HepG2 (cell line): ENCODE data around the gene LRRC42. TPM values are rescaled to one million over a fixed set of nuclear protein-coding genes. Genes with fewer than 3 reads are reported as not detected.
A peak's percentile ranks its signal among the peaks of the same experiment; 100 is the strongest.

Experiments
- ATAC-seq: fragments of 200-7000 bp; cut with Tn5 transposase; 3 replicates; pipeline ENCODE4 v1.9.1; 2020; ENCODE audit warnings: mild to moderate bottlenecking, moderate library complexity
- BruUV-seq: library from RNA; stranded (reverse); fragments of 400-500 nt; replicated peaks from 2 replicates; lab custom pipeline; 2021; lab: Mats Ljungman, UMichigan
- CTCF ChIA-PET: fragments of 300-600 bp; formaldehyde crosslinking; extraction: SDS; loops from one replicate; lab custom pipeline; 2021; ENCODE audit warnings: low total read pairs, inconsistent platforms, low intra/inter-chr PET ratio; lab: Yijun Ruan, JAX
- POLR2A ChIA-PET: fragments of 350-600 bp; sonication (Branson Sonifier 250); formaldehyde crosslinking; loops from one replicate; lab custom pipeline; 2020; ENCODE audit warnings: antibody characterized with exemption, inconsistent platforms; lab: Yijun Ruan, JAX
- DNase-seq: peaks from one replicate; pipeline ENCODE4 v3.0.0-alpha.2; 2015; ENCODE audit warnings: low spot score
- FAIRE-seq: peaks from 3 replicates; lab custom pipeline; 2011; peaks lifted over from hg19 to GRCh38; lab: Jason Lieb, UNC
- H2AFZ ChIP-seq: one replicate; pipeline ENCODE4 v1.6.1; 2011; ENCODE audit warnings: low read length, inconsistent platforms
- H3K27ac ChIP-seq: fragments of 300-600 bp; 3 replicates; pipeline ENCODE4 v1.8.0; 2011; ENCODE audit warnings: mixed run types, mild to moderate bottlenecking, mixed read lengths, low read length, inconsistent platforms; ENCODE audit not compliant: insufficient read depth; ENCODE audit errors: extremely low read length
- H3K27me3 ChIP-seq, 2 experiments: fragments of 200-600 bp in 1 of 2; 2 replicates in 1 of 2; 3 replicates in 1 of 2; pipeline versions ENCODE4 v1.6.0 to v1.8.0; 2011; ENCODE audit warnings: low read length in 2 of 2, mild to moderate bottlenecking in 2 of 2, moderate library complexity in 2 of 2, inconsistent platforms in 1 of 2; ENCODE audit not compliant: insufficient read depth in 2 of 2, control insufficient read depth in 1 of 2
- H3K36me3 ChIP-seq, 2 experiments: fragments of 200-600 bp in 1 of 2; replicated peaks in 1 of 2; 2 replicates in 1 of 2; 3 replicates in 1 of 2; pipeline versions ENCODE4 v1.5.1 to v1.8.0; 2011; ENCODE audit warnings: low read length in 2 of 2, inconsistent platforms in 1 of 2; ENCODE audit not compliant: insufficient read depth in 2 of 2, control insufficient read depth in 1 of 2
- H3K4me1 ChIP-seq: 2 replicates; pipeline ENCODE4 v1.5.1; 2012; ENCODE audit warnings: low read length, inconsistent platforms; ENCODE audit not compliant: insufficient read depth
- H3K4me2 ChIP-seq: 2 replicates; pipeline ENCODE4 v1.6.0; 2011; ENCODE audit warnings: low read depth, low read length, inconsistent platforms
- H3K4me3 ChIP-seq, 3 experiments: fragments of 200-600 bp in 1 of 3; sonication (generic), shearing (Covaris generic) in 1 of 3; replicated peaks in 1 of 3; 2 replicates each; pipeline ENCODE4 v1.5.1; 2011 to 2016; ENCODE audit warnings: low read length in 3 of 3, inconsistent platforms in 2 of 3, low read depth in 2 of 3, mild to moderate bottlenecking in 2 of 3, control low read depth in 1 of 3, mixed read lengths in 1 of 3; ENCODE audit not compliant: insufficient read depth in 1 of 3
- H3K79me2 ChIP-seq: one replicate; pipeline ENCODE4 v1.6.1; 2011; ENCODE audit warnings: low read length, inconsistent platforms; ENCODE audit not compliant: insufficient read depth
- H3K9ac ChIP-seq: 2 replicates; pipeline ENCODE4 v1.6.0; 2011; ENCODE audit warnings: mild to moderate bottlenecking, low read depth, low read length, inconsistent platforms; ENCODE audit not compliant: insufficient read depth
- H3K9me3 ChIP-seq: 2 replicates; pipeline ENCODE4 v1.5.1; 2012; ENCODE audit warnings: mild to moderate bottlenecking, low read length
- H4K20me1 ChIP-seq: 2 replicates; pipeline ENCODE4 v1.6.0; 2011; ENCODE audit warnings: inconsistent platforms, mild to moderate bottlenecking, low read length, moderate library complexity; ENCODE audit not compliant: insufficient read depth
- HHEX ChIP-seq: IDR thresholded peaks from 2 replicates; pipeline ENCODE4 v1.6.1; 2016; ENCODE audit warnings: control low read depth
- KAT8 ChIP-seq: IDR thresholded peaks from 2 replicates; pipeline ENCODE4 v1.6.1; 2016; ENCODE audit warnings: missing genetic modification reagents, missing compliant biosample characterization
- MTA1 ChIP-seq: sonication (generic); formaldehyde crosslinking; IDR thresholded peaks from 2 replicates; pipeline ENCODE4 v1.4.0; 2020; ENCODE audit warnings: missing genetic modification reagents, mild to moderate bottlenecking, borderline replicate concordance
- SETDB1 ChIP-seq: sonication (generic); formaldehyde crosslinking; IDR thresholded peaks from 2 replicates; pipeline ENCODE4 v1.5.1; 2020; ENCODE audit warnings: missing genetic modification reagents, mild to moderate bottlenecking, borderline replicate concordance
- SIN3A ChIP-seq: IDR thresholded peaks from 2 replicates; pipeline ENCODE4 v1.6.1; 2011; ENCODE audit warnings: low read depth, mild to moderate bottlenecking, control low read depth, low read length, borderline replicate concordance
- SOX5 ChIP-seq: IDR thresholded peaks from 2 replicates; pipeline ENCODE4 v1.6.1; 2016; ENCODE audit warnings: borderline replicate concordance
- TSC22D2 ChIP-seq: sonication (generic); formaldehyde crosslinking; IDR thresholded peaks from 2 replicates; pipeline ENCODE4 v1.5.1; 2020; ENCODE audit warnings: missing genetic modification reagents, mild to moderate bottlenecking, borderline replicate concordance
- ZNF10 ChIP-seq: sonication (generic); formaldehyde crosslinking; IDR thresholded peaks from 2 replicates; pipeline ENCODE4 v1.4.0; 2020; ENCODE audit warnings: mild to moderate bottlenecking, low read depth, missing genetic modification reagents, borderline replicate concordance
- ZNF326 ChIP-seq: sonication (generic); formaldehyde crosslinking; IDR thresholded peaks from 2 replicates; pipeline ENCODE4 v1.4.0; 2020; ENCODE audit warnings: missing genetic modification reagents, borderline replicate concordance
- ZNF550 ChIP-seq: sonication (generic); formaldehyde crosslinking; IDR thresholded peaks from 2 replicates; pipeline ENCODE4 v1.4.0; 2020; ENCODE audit warnings: mild to moderate bottlenecking, missing genetic modification reagents, borderline replicate concordance
- ZNF567 ChIP-seq: sonication (generic); formaldehyde crosslinking; IDR thresholded peaks from 2 replicates; pipeline ENCODE4 v1.8.1; 2023; ENCODE audit warnings: mild to moderate bottlenecking, missing genetic modification reagents, borderline replicate concordance
- ZNF761 ChIP-seq: sonication (generic); formaldehyde crosslinking; conservative IDR thresholded peaks from 2 replicates; pipeline ENCODE4 v1.4.0; 2020; ENCODE audit warnings: mild to moderate bottlenecking, missing genetic modification reagents
- WGBS: methylation state at CpG from one replicate; pipeline ENCODE4 v1.1.6; 2017; ENCODE audit warnings: low lambda C conversion rate; 5-methylcytosine and 5-hydroxymethylcytosine counted together
- in situ Hi-C: cut with HindIII; loops from 2 replicates; pipeline ENCODE4 v1.10.0; 2017; ENCODE audit warnings: low pct_unique_long_range_greater_than_20kb; ENCODE audit not compliant: extremely low pct_ligation_motif_present
- intact Hi-C: fragments of 100-400 bp; cut with micrococcal nuclease; formaldehyde crosslinking; loops from one replicate; pipeline ENCODE4 v1.10.0; 2022; ENCODE audit not compliant: unreplicated experiment
- polyA plus RNA-seq, 8 experiments: library from polyadenylated mRNA; depleted of rRNA in 3 of 8; stranded (reverse) in 7 of 8; unstranded in 1 of 8; fragments of >200 nt; fragmentation: Illumina TruSeq in 4 of 8; extraction: Trizol in 4 of 8; gene quantifications; 2 replicates each; pipeline versions ENCODE4 v1.2.1 to v1.2.3, GENCODE V29; 2011 to 2016; ENCODE audit warnings: low read depth in 4 of 8, missing spikeins in 1 of 8, mixed read lengths in 1 of 8; ENCODE audit not compliant: insufficient read depth in 1 of 8
- total RNA-seq, 5 experiments: library from RNA; depleted of rRNA; stranded (reverse); fragments of >200 nt; fragmentation: Illumina TruSeq; extraction: Trizol; gene quantifications; 2 replicates each; pipeline ENCODE4 v1.2.3, GENCODE V29; 2016; ENCODE audit warnings: low read depth in 1 of 5
- TF ChIP-seq, protein P1 (sequence below): sonication (generic); formaldehyde crosslinking; IDR thresholded peaks from 2 replicates; pipeline ENCODE4 v1.4.0; 2020; ENCODE audit warnings: missing genetic modification reagents, borderline replicate concordance
- TF ChIP-seq, protein P2 (sequence below): sonication (generic); formaldehyde crosslinking; IDR thresholded peaks from 2 replicates; pipeline ENCODE4 v1.8.1; 2023; ENCODE audit warnings: mild to moderate bottlenecking, inconsistent platforms, moderate library complexity, missing genetic modification reagents, borderline replicate concordance
- TF ChIP-seq, protein P3 (sequence below): sonication (generic); formaldehyde crosslinking; IDR thresholded peaks from 2 replicates; pipeline ENCODE4 v1.4.0; 2020; ENCODE audit warnings: missing genetic modification reagents, mild to moderate bottlenecking, borderline replicate concordance

Gene LRRC42
- total and polyA plus RNA-seq, 2 of the 13 experiments (the other 11 are each of a cell fraction or from before 2014, with no cell fraction given), result 30.6 to 43.6 TPM

DNA sequence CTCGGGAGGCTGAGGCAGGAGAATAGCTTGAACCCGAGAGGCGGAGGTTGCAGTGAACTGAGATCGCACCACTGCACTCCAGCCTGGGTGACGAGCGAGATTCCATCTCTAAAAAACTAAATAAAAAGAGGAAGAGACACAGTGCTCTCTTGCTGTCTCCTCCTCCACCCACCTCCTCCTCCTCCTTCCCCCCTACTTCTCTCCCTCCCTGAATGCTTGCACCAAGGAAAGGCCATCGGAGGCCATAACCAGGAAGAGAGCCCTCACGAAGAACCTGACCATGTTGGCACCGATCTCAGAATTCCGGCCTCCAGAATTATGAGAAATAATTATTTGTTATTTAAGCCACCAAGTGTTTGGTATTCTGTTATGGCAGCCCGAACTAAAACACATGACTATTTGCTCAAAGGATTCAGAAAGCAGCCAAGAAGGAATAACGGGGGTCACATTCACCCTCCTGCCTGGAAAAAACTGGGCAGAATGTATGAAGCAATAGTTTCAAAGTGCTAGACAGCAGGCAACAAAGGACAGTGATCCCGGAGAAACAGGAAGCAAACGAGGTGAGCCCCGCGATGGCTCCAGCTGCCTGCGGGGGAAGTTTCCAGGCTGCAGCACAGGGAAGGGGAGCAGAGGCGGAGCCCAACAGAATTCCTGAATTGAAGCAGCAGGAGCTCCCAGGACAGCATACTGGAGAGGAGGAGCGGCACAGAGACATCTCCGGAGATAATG lies 36.0 kb downstream of the LRRC42 start:
- in situ Hi-C loops, result no loop called here
- peak; percentile 90 for ATAC-seq
- peak overlapping the region; percentile 48 to 67 (median 58) for H3K4me3 ChIP-seq
- 30% methylated on average over 19 of the region's 20 CpGs for WGBS
- BruUV-seq, result TSS peak; percentile 51
- peaks cover 47% of the 10 kb centered on the region for H3K4me1 ChIP-seq
- CTCF ChIA-PET, result no interaction called here
- intact Hi-C loops, result no loop called here
- no peaks in the 10 kb centered on the region for H4K20me1 ChIP-seq
- POLR2A ChIA-PET, result interaction anchor here (0.6 to 2.9 kb wide), 6 partner anchors 10 to 70 kb away, joined by 3 to 15 read pairs (median 4); partner anchors contain the start of genes IFT25, LDLRAD1 and TMEM59
- peak overlapping the region; percentile 96 for H2AFZ ChIP-seq
- no peaks in the 10 kb centered on the region for H3K9me3 ChIP-seq
- peak; percentile 71 for FAIRE-seq
- peak; percentile 79 for DNase-seq
- H3K79me2 ChIP-seq, result no peaks in the 10 kb centered on the region
- no peaks in the 10 kb centered on the region for H3K27me3 ChIP-seq
- no peaks in the 10 kb centered on the region for H3K36me3 ChIP-seq
- H3K27ac ChIP-seq, result peak overlapping the region; percentile 66
- peak overlapping the region; percentile 63 for H3K9ac ChIP-seq
- H3K4me2 ChIP-seq, result peak overlapping the region; percentile 85
- TF ChIP-seq MTA1 (no peak), SIN3A (no peak), ZNF550 (CRISPR knock-in tag) (no peak), TSC22D2 (CRISPR knock-in tag) (no peak), ZNF326 (CRISPR knock-in tag) (no peak), HHEX (CRISPR knock-in tag) (no peak), ZNF761 (no peak), ZNF10 (CRISPR knock-in tag) (no peak), SETDB1 (CRISPR knock-in tag) (no peak), KAT8 (CRISPR knock-in tag) (peak; percentile 81), SOX5 (CRISPR knock-in tag) (0 out of 2 replicates have a peak, but pooled peaks have one; percentile 38), ZNF567 (CRISPR knock-in tag) (no peak)
- TF ChIP-seq, protein P1, sequence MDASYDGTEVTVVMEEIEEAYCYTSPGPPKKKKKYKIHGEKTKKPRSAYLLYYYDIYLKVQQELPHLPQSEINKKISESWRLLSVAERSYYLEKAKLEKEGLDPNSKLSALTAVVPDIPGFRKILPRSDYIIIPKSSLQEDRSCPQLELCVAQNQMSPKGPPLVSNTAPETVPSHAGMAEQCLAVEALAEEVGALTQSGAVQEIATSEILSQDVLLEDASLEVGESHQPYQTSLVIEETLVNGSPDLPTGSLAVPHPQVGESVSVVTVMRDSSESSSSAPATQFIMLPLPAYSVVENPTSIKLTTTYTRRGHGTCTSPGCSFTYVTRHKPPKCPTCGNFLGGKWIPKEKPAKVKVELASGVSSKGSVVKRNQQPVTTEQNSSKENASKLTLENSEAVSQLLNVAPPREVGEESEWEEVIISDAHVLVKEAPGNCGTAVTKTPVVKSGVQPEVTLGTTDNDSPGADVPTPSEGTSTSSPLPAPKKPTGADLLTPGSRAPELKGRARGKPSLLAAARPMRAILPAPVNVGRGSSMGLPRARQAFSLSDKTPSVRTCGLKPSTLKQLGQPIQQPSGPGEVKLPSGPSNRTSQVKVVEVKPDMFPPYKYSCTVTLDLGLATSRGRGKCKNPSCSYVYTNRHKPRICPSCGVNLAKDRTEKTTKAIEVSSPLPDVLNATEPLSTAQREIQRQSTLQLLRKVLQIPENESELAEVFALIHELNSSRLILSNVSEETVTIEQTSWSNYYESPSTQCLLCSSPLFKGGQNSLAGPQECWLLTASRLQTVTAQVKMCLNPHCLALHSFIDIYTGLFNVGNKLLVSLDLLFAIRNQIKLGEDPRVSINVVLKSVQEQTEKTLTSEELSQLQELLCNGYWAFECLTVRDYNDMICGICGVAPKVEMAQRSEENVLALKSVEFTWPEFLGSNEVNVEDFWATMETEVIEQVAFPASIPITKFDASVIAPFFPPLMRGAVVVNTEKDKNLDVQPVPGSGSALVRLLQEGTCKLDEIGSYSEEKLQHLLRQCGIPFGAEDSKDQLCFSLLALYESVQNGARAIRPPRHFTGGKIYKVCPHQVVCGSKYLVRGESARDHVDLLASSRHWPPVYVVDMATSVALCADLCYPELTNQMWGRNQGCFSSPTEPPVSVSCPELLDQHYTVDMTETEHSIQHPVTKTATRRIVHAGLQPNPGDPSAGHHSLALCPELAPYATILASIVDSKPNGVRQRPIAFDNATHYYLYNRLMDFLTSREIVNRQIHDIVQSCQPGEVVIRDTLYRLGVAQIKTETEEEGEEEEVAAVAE (CRISPR knock-in tag), result no peak
- TF ChIP-seq, protein P2, sequence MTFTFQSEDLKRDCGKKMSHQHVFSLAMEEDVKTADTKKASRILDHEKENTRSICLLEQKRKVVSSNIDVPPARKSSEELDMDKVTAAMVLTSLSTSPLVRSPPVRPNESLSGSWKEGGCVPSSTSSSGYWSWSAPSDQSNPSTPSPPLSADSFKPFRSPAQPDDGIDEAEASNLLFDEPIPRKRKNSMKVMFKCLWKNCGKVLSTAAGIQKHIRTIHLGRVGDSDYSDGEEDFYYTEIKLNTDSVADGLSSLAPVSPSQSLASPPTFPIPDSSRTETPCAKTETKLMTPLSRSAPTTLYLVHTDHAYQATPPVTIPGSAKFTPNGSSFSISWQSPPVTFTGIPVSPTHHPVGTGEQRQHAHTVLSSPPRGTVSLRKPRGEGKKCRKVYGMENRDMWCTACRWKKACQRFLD (CRISPR knock-in tag), result no peak
- TF ChIP-seq, protein P3, sequence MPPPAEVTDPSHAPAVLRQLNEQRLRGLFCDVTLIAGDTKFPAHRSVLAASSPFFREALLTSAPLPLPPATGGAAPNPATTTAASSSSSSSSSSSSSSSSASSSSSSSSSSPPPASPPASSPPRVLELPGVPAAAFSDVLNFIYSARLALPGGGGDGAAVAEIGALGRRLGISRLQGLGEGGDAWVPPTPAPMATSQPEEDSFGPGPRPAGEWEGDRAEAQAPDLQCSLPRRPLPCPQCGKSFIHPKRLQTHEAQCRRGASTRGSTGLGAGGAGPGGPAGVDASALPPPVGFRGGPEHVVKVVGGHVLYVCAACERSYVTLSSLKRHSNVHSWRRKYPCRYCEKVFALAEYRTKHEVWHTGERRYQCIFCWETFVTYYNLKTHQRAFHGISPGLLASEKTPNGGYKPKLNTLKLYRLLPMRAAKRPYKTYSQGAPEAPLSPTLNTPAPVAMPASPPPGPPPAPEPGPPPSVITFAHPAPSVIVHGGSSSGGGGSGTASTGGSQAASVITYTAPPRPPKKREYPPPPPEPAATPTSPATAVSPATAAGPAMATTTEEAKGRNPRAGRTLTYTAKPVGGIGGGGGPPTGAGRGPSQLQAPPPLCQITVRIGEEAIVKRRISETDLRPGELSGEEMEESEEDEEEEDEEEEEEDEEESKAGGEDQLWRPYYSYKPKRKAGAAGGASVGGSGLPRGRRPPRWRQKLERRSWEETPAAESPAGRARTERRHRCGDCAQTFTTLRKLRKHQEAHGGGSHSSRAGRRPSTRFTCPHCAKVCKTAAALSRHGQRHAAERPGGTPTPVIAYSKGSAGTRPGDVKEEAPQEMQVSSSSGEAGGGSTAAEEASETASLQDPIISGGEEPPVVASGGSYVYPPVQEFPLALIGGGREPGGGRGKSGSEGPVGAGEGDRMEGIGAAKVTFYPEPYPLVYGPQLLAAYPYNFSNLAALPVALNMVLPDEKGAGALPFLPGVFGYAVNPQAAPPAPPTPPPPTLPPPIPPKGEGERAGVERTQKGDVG (CRISPR knock-in tag), result no peak
